T-helper 2 cell treated with Interferon-gamma antibody and Interleukin-4, amounts not matched to agents 5 μg/mL and 100 μg/mL, for 36 hours (primary cell): ENCODE measurements around the gene NATD1.
A peak's percentile ranks its signal among the peaks of the same experiment; 100 is the strongest.

ENCODE experiments used
- DNase-seq: peaks from one replicate; pipeline ENCODE4 v3.0.0; 2021; ENCODE audit warnings: low spot score
- H3K27ac Mint-ChIP-seq: one replicate; pipeline ENCODE4 v1.8.0; 2021; ENCODE audit warnings: mild to moderate bottlenecking, mixed read lengths
- H3K27me3 Mint-ChIP-seq: one replicate; pipeline ENCODE4 v1.8.0; 2021; ENCODE audit warnings: low read depth, mixed read lengths
- H3K36me3 Mint-ChIP-seq: one replicate; pipeline ENCODE4 v1.8.0; 2021; ENCODE audit warnings: low read depth, mixed read lengths
- H3K4me1 Mint-ChIP-seq: one replicate; pipeline ENCODE4 v1.8.0; 2021; ENCODE audit warnings: low read depth, mixed read lengths
- H3K4me3 Mint-ChIP-seq: one replicate; pipeline ENCODE4 v1.8.0; 2022; ENCODE audit warnings: mild to moderate bottlenecking, moderate library complexity, mixed read lengths
- H3K9me3 Mint-ChIP-seq: one replicate; pipeline ENCODE4 v1.8.0; 2021; ENCODE audit warnings: mixed read lengths

NATD1 gene

GRCh38 chr17:21275047-21275578, 21.9 kb upstream of the NATD1 start:
- no peak for DNase-seq
- H3K4me1 Mint-ChIP-seq = peaks cover 32% of the 10 kb centered on the region
- no peaks in the 10 kb centered on the region for H3K27me3 Mint-ChIP-seq
- no peak overlapping the region for H3K27ac Mint-ChIP-seq
- H3K36me3 Mint-ChIP-seq = no peaks in the 10 kb centered on the region
- peak overlapping the region; percentile 93 for H3K4me3 Mint-ChIP-seq
- no peaks in the 10 kb centered on the region for H3K9me3 Mint-ChIP-seq

- Mint-ChIP-seq H3K36me3 (no peaks in the 10 kb centered on the region), H3K27me3 (no peaks in the 10 kb centered on the region), H3K4me3 (no peak overlapping the region), H3K4me1 (peaks cover 20% of the 10 kb centered on the region), H3K9me3 (no peaks in the 10 kb centered on the region), H3K27ac (no peak overlapping the region)
- no peak for DNase-seq
These were observed 19.9 kb upstream of the NATD1 start for GRCh38 chr17:21272881-21273792.

GRCh38 chr17:21272250-21272649, 19.0 kb upstream of the NATD1 start:
- Mint-ChIP-seq H3K4me3 (no peak overlapping the region), H3K4me1 (peaks cover 20% of the 10 kb centered on the region), H3K27me3 (no peaks in the 10 kb centered on the region), H3K27ac (no peak overlapping the region), H3K36me3 (no peaks in the 10 kb centered on the region), H3K9me3 (no peaks in the 10 kb centered on the region)
- no peak for DNase-seq

- Mint-ChIP-seq H3K4me3 (no peak overlapping the region), H3K4me1 (peaks cover 20% of the 10 kb centered on the region), H3K9me3 (no peaks in the 10 kb centered on the region), H3K36me3 (no peaks in the 10 kb centered on the region), H3K27ac (no peak overlapping the region), H3K27me3 (no peaks in the 10 kb centered on the region)
- DNase-seq = no peak
These were observed 18.4 kb upstream of the NATD1 start for GRCh38 chr17:21271454-21272183.

GRCh38 chr17:21269394-21269793, 16.2 kb upstream of the NATD1 start:
- H3K27ac Mint-ChIP-seq = no peak overlapping the region
- no peak for DNase-seq
- no peaks in the 10 kb centered on the region for H3K27me3 Mint-ChIP-seq

GRCh38 chr17:21268596-21269188, 15.5 kb upstream of the NATD1 start:
- peak overlapping the region; percentile 76 for H3K27ac Mint-ChIP-seq
- peak overlapping the region; percentile 6 for H3K4me3 Mint-ChIP-seq
- no peaks in the 10 kb centered on the region for H3K27me3 Mint-ChIP-seq

More at GRCh38 chr17:21269394-21269793, 16.2 kb upstream of the NATD1 start:
- Mint-ChIP-seq H3K9me3 (no peaks in the 10 kb centered on the region), H3K4me3 (no peak overlapping the region), H3K36me3 (no peaks in the 10 kb centered on the region), H3K4me1 (peaks cover 12% of the 10 kb centered on the region)

GRCh38 chr17:21263376-21263775, 10.2 kb upstream of the NATD1 start:
- H3K27me3 Mint-ChIP-seq = no peaks in the 10 kb centered on the region
- no peak for DNase-seq

More at GRCh38 chr17:21268596-21269188, 15.5 kb upstream of the NATD1 start:
- Mint-ChIP-seq H3K36me3 (no peaks in the 10 kb centered on the region), H3K4me1 (peaks cover 12% of the 10 kb centered on the region), H3K9me3 (no peaks in the 10 kb centered on the region)
- no peak for DNase-seq

GRCh38 chr17:21262259-21262993, 9.2 kb upstream of the NATD1 start:
- no peak overlapping the region for H3K27ac Mint-ChIP-seq
- H3K4me3 Mint-ChIP-seq = no peak overlapping the region
- H3K36me3 Mint-ChIP-seq = no peaks in the 10 kb centered on the region

More at GRCh38 chr17:21263376-21263775, 10.2 kb upstream of the NATD1 start:
- H3K9me3 Mint-ChIP-seq = no peaks in the 10 kb centered on the region
- H3K27ac Mint-ChIP-seq = no peak overlapping the region
- no peak overlapping the region for H3K4me3 Mint-ChIP-seq
- no peaks in the 10 kb centered on the region for H3K36me3 Mint-ChIP-seq
- H3K4me1 Mint-ChIP-seq = peaks cover 12% of the 10 kb centered on the region

GRCh38 chr17:21258593-21258992, 5.4 kb upstream of the NATD1 start:
- no peaks in the 10 kb centered on the region for H3K9me3 Mint-ChIP-seq
- no peak overlapping the region for H3K27ac Mint-ChIP-seq
- no peak overlapping the region for H3K4me3 Mint-ChIP-seq

More at GRCh38 chr17:21262259-21262993, 9.2 kb upstream of the NATD1 start:
- DNase-seq = no peak
- Mint-ChIP-seq H3K27me3 (peaks cover 4% of the 10 kb centered on the region), H3K9me3 (no peaks in the 10 kb centered on the region), H3K4me1 (peaks cover 8% of the 10 kb centered on the region)

GRCh38 chr17:21253646-21254441, 634 bp upstream of the NATD1 start:
- Mint-ChIP-seq H3K4me1 (peaks cover 11% of the 10 kb centered on the region), H3K27ac (no peak overlapping the region), H3K9me3 (no peaks in the 10 kb centered on the region), H3K27me3 (peaks cover 25% of the 10 kb centered on the region), H3K4me3 (peak overlapping the region; percentile 82), H3K36me3 (no peaks in the 10 kb centered on the region)
- no peak for DNase-seq

More at GRCh38 chr17:21258593-21258992, 5.4 kb upstream of the NATD1 start:
- Mint-ChIP-seq H3K4me1 (peaks cover 9% of the 10 kb centered on the region), H3K36me3 (no peaks in the 10 kb centered on the region), H3K27me3 (peaks cover 4% of the 10 kb centered on the region)
- DNase-seq = no peak

GRCh38 chr17:21252289-21252795, 868 bp downstream of the NATD1 start:
- H3K4me1 Mint-ChIP-seq = peaks cover 6% of the 10 kb centered on the region
- H3K27ac Mint-ChIP-seq = no peak overlapping the region
- H3K36me3 Mint-ChIP-seq = no peaks in the 10 kb centered on the region
- H3K4me3 Mint-ChIP-seq = peak overlapping the region; percentile 69
- no peak for DNase-seq
- H3K9me3 Mint-ChIP-seq = no peaks in the 10 kb centered on the region
- peaks cover 21% of the 10 kb centered on the region for H3K27me3 Mint-ChIP-seq

GRCh38 chr17:21251337-21252010, 1.7 kb downstream of the NATD1 start:
- no peaks in the 10 kb centered on the region for H3K36me3 Mint-ChIP-seq
- no peak for DNase-seq
- no peak overlapping the region for H3K27ac Mint-ChIP-seq
- H3K27me3 Mint-ChIP-seq = peaks cover 21% of the 10 kb centered on the region
- peaks cover 6% of the 10 kb centered on the region for H3K4me1 Mint-ChIP-seq
- no peak overlapping the region for H3K4me3 Mint-ChIP-seq
- H3K9me3 Mint-ChIP-seq = no peaks in the 10 kb centered on the region
